ENCODE results near the gene AMBP. TPM values are rescaled to one million over a fixed set of nuclear protein-coding genes. Genes with fewer than 3 reads are reported as not detected.
"Not testable (repeated sequence)": the region's sequence is repeated elsewhere in the genome, so short reads cannot be mapped to it uniquely, and the experiment has no call there.

Gene AMBP
- total RNA-seq, 2 donors from 2014 or later, result 1.5 to 5.7 TPM

GRCh38 chr9:114083666-114084065 lies 5.6 kb upstream of the AMBP start:
- TF ChIP-seq CTCF (IDR thresholded peaks at IDR 0.05), result no peak
- Histone ChIP-seq H3K36me3 (no peaks in the 10 kb centered on the region), H3K27me3 (no peaks in the 10 kb centered on the region), H3K9ac (ENCODE audit: low read depth in 2 of 2, low read length in 2 of 2) (no peak overlapping the region), H3K4me1 (peaks cover 5% of the 10 kb centered on the region), H3K27ac (no peak overlapping the region), H3K9me3 (no peaks in the 10 kb centered on the region), H3K4me3 (no peak overlapping the region)
- DNase-seq, result no peak
- intact Hi-C loops (cut with DNase I), result loop anchor here (5.0 kb wide), 1 partner anchor 209 kb away; no protein-coding TSS in a partner anchor

- H3K9ac ChIP-seq (ENCODE audit: low read depth in 2 of 2, low read length in 2 of 2); DNase-seq; H3K9me3 ChIP-seq; H3K27me3 ChIP-seq; H3K4me3 ChIP-seq; H3K36me3 ChIP-seq; H3K27ac ChIP-seq; H3K4me1 ChIP-seq: not testable (repeated sequence)
- intact Hi-C loops (cut with DNase I), result loop anchor here (5.0 kb wide), 1 partner anchor 209 kb away; no protein-coding TSS in a partner anchor
Measured at GRCh38 chr9:114082763-114083412, 4.8 kb upstream of the AMBP start.

- peak overlapping the region; percentile 78 for H3K27ac ChIP-seq
Measured at GRCh38 chr9:114082017-114082762, 4.1 kb upstream of the AMBP start.

GRCh38 chr9:114081441-114082016 lies 3.4 kb upstream of the AMBP start:
- peaks cover 5% of the 10 kb centered on the region for H3K4me1 ChIP-seq
- H3K27me3 ChIP-seq, result no peaks in the 10 kb centered on the region
- H3K9me3 ChIP-seq, result no peaks in the 10 kb centered on the region
- H3K9ac ChIP-seq (ENCODE audit: low read depth in 2 of 2, low read length in 2 of 2), result peak overlapping the region in 1 of 2 donors; percentile 27
- no peaks in the 10 kb centered on the region for H3K36me3 ChIP-seq
- peak overlapping the region; percentile 78 for H3K27ac ChIP-seq
- no peak overlapping the region for H3K4me3 ChIP-seq
- no peak for TF ChIP-seq CTCF (IDR thresholded peaks at IDR 0.05)
- intact Hi-C loops (cut with DNase I), result loop anchor here (5.0 kb wide), 1 partner anchor 211 kb away; no protein-coding TSS in a partner anchor
- DNase-seq, result peak; percentile 43

More at GRCh38 chr9:114082017-114082762, 4.1 kb upstream of the AMBP start:
- H3K4me1 ChIP-seq, result peaks cover 5% of the 10 kb centered on the region
- peak; percentile 85 for TF ChIP-seq CTCF (IDR thresholded peaks at IDR 0.05)
- H3K36me3 ChIP-seq, result no peaks in the 10 kb centered on the region
- intact Hi-C loops (cut with DNase I), result loop anchor here (5.0 kb wide), 1 partner anchor 210 kb away; no protein-coding TSS in a partner anchor
- DNase-seq, result peak; percentile 96
- H3K9ac ChIP-seq (ENCODE audit: low read depth in 2 of 2, low read length in 2 of 2), result no peak overlapping the region
- no peaks in the 10 kb centered on the region for H3K9me3 ChIP-seq
- H3K4me3 ChIP-seq, result no peak overlapping the region
- no peaks in the 10 kb centered on the region for H3K27me3 ChIP-seq

GRCh38 chr9:114080773-114081440 lies 2.8 kb upstream of the AMBP start:
- peak; percentile 84 for DNase-seq
- intact Hi-C loops (cut with DNase I), result loop anchor here (5.0 kb wide), 1 partner anchor 211 kb away; no protein-coding TSS in a partner anchor
- Histone ChIP-seq H3K9me3 (no peaks in the 10 kb centered on the region), H3K27ac (peak overlapping the region; percentile 78), H3K9ac (ENCODE audit: low read depth in 2 of 2, low read length in 2 of 2) (peak overlapping the region in 1 of 2 donors; percentile 27), H3K27me3 (no peaks in the 10 kb centered on the region), H3K4me3 (no peak overlapping the region), H3K36me3 (no peaks in the 10 kb centered on the region), H3K4me1 (peaks cover 5% of the 10 kb centered on the region)
- TF ChIP-seq CTCF (IDR thresholded peaks at IDR 0.05), result no peak

Data from colonic mucosa (tissue), 4 donors.